Nephron (organoid): ENCODE measurements around the gene IFT43.

Experiments used
- H3K27ac Mint-ChIP-seq, 3 experiments: 2 replicates each; pipeline ENCODE4 v1.8.0; 2020; ENCODE audit warnings: mixed read lengths in 3 of 3, mild to moderate bottlenecking in 2 of 3, moderate library complexity in 1 of 3
- H3K27me3 Mint-ChIP-seq: 2 replicates; pipeline ENCODE4 v1.8.0; 2021; ENCODE audit warnings: low read depth, mild to moderate bottlenecking, moderate library complexity, mixed read lengths
- H3K36me3 Mint-ChIP-seq: 2 replicates; pipeline ENCODE4 v1.8.0; 2020; ENCODE audit warnings: low read depth, mixed read lengths
- H3K4me1 Mint-ChIP-seq: 2 replicates; pipeline ENCODE4 v1.8.0; 2020; ENCODE audit warnings: mixed read lengths
- H3K4me3 Mint-ChIP-seq, 3 experiments: 2 replicates each; pipeline ENCODE4 v1.8.0; 2020; ENCODE audit warnings: mild to moderate bottlenecking in 3 of 3, mixed read lengths in 3 of 3, moderate library complexity in 2 of 3
- H3K9me3 Mint-ChIP-seq: 2 replicates; pipeline ENCODE4 v1.8.0; 2020; ENCODE audit warnings: mixed read lengths
- TF ChIP-seq, protein P1 (sequence below), 3 experiments: fragments of 200-600 bp; sonication (generic); IDR thresholded peaks; one replicate each; pipeline ENCODE4 v1.5.0; 2021; ENCODE audit warnings: antibody characterized with exemption in 3 of 3; ENCODE audit not compliant: unreplicated experiment in 3 of 3

The IFT43 gene

DNA sequence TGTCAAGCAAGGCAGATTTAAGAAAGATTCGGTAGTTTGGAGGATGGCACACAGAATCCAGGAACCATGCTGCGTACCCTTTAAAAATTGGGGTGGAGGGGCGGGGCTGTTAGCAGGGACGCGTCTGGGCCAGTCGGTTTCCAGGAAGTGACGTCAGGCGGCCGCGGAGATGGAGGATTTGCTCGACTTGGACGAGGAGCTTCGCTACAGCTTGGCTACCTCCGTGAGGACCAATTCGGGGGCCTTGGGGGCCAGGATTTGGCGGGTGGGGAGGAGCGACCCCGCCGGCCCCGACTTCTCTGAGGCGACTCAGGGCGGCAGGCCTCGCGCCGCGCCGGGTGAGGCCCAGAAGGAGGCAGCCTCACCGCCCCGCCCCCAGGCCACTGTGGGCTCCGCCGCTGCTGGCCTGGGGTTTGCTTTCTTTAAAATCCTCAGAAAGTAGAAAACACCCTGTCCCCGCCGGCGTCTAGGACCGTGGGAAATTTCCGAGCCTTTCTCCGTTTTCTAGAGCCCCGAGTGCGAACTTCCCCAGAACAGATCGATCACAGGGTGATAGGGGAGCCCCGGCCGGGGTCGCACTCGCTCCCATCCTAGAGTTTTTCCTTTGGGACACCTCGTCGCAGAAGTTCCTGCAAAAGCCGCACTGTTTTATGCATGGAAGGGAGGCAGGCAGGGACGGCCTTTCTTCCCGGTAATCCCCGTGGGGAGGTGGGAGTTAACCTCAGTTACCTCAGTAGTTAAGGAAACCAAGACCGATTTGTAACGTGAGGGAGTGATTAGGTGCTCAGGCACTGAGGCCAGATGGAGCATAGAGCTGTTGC lies at the start of gene IFT43:
Gene IFT43 (plus strand): TSS at position 146 of the 821 bp plus-strand sequence. CDS start 24 bp downstream, at position 170.
- Mint-ChIP-seq H3K36me3 (peaks cover 12% of the 10 kb centered on the region), H3K4me1 (peaks cover 46% of the 10 kb centered on the region), H3K9me3 (no peaks in the 10 kb centered on the region), H3K27ac (peak within 1 kb of the TSS; percentile 91 to 95 (median 94)), H3K4me3 (peak within 1 kb of the TSS; percentile 83 to 97 (median 92)), H3K27me3 (no peaks in the 10 kb centered on the region)
- TF ChIP-seq, protein P1, sequence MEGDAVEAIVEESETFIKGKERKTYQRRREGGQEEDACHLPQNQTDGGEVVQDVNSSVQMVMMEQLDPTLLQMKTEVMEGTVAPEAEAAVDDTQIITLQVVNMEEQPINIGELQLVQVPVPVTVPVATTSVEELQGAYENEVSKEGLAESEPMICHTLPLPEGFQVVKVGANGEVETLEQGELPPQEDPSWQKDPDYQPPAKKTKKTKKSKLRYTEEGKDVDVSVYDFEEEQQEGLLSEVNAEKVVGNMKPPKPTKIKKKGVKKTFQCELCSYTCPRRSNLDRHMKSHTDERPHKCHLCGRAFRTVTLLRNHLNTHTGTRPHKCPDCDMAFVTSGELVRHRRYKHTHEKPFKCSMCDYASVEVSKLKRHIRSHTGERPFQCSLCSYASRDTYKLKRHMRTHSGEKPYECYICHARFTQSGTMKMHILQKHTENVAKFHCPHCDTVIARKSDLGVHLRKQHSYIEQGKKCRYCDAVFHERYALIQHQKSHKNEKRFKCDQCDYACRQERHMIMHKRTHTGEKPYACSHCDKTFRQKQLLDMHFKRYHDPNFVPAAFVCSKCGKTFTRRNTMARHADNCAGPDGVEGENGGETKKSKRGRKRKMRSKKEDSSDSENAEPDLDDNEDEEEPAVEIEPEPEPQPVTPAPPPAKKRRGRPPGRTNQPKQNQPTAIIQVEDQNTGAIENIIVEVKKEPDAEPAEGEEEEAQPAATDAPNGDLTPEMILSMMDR (IDR thresholded peaks at IDR 0.05; ENCODE audit: unreplicated experiment in 3 of 3), result no peak

DNA sequence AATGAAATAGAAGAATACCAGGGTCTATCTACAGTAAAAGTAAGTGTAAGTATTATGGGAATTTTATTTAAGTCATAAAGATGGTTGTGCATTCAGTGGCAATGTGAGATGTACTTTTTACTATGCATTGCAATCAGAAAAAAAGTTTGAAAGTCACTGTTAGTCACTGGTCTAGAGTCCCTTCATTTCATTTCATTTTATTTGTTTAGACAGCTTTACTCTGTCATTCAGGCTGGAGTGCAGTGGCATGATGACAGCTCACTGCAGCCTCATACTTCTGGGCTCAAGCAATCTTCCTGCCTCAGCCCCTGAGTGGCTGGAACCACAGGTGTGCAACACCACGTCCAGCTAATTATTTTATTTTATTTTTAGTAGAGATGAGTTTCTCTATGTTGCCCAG lies 46.4 kb upstream of the IFT43 start:
- Mint-ChIP-seq H3K4me3 (no peak overlapping the region), H3K27ac (no peak overlapping the region)

DNA sequence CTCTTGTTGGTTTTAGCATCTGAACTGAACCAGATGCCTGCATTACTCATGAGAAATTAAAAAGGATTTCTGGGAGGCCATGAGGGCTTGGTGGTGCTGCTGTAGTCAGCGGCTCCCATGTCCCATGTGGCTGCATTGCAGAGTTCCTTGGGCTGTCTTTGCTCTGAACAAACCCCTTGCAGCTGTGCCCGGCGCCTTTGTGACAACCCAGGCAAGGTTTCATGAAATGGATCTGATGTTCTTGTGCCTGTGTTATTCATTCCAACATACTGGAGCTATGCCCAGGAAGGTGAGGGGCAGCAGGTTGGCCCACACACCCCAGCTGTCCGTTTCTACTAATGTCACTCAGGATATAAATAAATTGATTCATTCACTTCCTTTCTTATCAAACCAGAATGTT lies 44.5 kb upstream of the IFT43 start:
- Mint-ChIP-seq H3K9me3 (no peaks in the 10 kb centered on the region), H3K4me3 (no peak overlapping the region), H3K36me3 (peaks cover 9% of the 10 kb centered on the region), H3K27me3 (no peaks in the 10 kb centered on the region), H3K4me1 (peaks cover 33% of the 10 kb centered on the region), H3K27ac (peak overlapping the region; percentile 21 to 69 (median 38))
- TF ChIP-seq, protein P1 (IDR thresholded peaks at IDR 0.05; ENCODE audit: unreplicated experiment in 3 of 3), result no peak

More for the DNA sequence above, 46.4 kb upstream of the IFT43 start:
- Mint-ChIP-seq H3K27me3 (no peaks in the 10 kb centered on the region), H3K36me3 (peaks cover 9% of the 10 kb centered on the region), H3K9me3 (no peaks in the 10 kb centered on the region), H3K4me1 (peaks cover 47% of the 10 kb centered on the region)
- TF ChIP-seq, protein P1 (IDR thresholded peaks at IDR 0.05; ENCODE audit: unreplicated experiment in 3 of 3), result no peak

DNA sequence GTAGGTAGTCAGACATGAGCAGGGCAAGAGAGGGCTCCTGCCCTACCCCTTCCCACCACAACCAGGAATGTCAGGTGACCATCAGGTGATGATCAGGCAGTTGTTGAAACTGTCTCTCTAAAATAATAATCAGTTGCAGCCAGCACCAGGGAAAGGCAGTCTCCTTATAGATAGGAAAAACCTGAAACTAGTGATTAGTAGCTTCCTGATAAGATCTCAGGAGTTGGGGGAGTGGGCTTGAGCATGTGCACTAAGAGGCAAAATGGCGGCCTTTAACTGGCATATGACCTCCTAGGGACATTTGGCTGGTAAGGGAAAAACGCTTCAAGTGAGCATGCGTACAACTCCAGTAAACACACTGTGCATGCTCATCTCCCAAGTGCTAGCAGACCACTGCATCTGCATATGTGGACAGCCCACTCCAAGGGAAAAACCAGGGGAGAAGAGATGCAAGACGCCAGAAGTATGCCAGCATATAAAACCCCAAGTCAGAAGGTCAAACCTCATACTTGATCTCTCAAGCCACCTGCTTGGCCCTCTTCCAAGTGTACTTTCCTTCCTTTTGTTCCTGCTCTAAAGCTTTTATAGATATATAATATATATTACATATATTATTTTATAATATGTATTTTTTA lies 40.8 kb upstream of the IFT43 start:
- H3K9me3 Mint-ChIP-seq, result no peaks in the 10 kb centered on the region
- no peak overlapping the region for H3K4me3 Mint-ChIP-seq
- no peaks in the 10 kb centered on the region for H3K27me3 Mint-ChIP-seq
- TF ChIP-seq, protein P1 (IDR thresholded peaks at IDR 0.05; ENCODE audit: unreplicated experiment in 3 of 3), result no peak
- peaks cover 9% of the 10 kb centered on the region for H3K36me3 Mint-ChIP-seq
- H3K27ac Mint-ChIP-seq, result no peak overlapping the region
- peaks cover 16% of the 10 kb centered on the region for H3K4me1 Mint-ChIP-seq

DNA sequence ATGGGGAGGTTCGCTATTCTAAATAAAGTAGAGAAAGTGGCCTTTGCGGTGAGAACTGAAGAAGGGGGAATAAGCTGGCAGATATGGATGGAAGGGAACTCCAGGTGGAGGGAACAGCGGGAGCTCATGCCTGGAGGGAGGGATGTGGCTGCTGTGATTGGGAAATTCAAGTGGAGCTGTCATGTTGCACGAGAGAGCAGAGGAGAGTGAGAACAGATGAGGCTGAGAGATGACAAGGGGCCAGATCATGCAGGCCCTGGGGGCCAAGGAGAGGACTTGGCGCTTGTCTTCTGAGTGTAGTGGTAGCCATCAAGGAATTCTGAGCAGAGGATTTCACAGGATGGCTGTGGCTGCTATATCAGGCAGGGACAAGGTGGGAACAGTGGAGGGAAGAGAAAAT lies 38.8 kb upstream of the IFT43 start:
- no peak overlapping the region for H3K4me3 Mint-ChIP-seq
- H3K9me3 Mint-ChIP-seq, result no peaks in the 10 kb centered on the region
- no peak overlapping the region for H3K27ac Mint-ChIP-seq
- peaks cover 12% of the 10 kb centered on the region for H3K36me3 Mint-ChIP-seq
- H3K27me3 Mint-ChIP-seq, result no peaks in the 10 kb centered on the region
- TF ChIP-seq, protein P1 (IDR thresholded peaks at IDR 0.05; ENCODE audit: unreplicated experiment in 3 of 3), result no peak
- peaks cover 8% of the 10 kb centered on the region for H3K4me1 Mint-ChIP-seq
